ENCODE measurements around the gene LRBA.

DNA sequence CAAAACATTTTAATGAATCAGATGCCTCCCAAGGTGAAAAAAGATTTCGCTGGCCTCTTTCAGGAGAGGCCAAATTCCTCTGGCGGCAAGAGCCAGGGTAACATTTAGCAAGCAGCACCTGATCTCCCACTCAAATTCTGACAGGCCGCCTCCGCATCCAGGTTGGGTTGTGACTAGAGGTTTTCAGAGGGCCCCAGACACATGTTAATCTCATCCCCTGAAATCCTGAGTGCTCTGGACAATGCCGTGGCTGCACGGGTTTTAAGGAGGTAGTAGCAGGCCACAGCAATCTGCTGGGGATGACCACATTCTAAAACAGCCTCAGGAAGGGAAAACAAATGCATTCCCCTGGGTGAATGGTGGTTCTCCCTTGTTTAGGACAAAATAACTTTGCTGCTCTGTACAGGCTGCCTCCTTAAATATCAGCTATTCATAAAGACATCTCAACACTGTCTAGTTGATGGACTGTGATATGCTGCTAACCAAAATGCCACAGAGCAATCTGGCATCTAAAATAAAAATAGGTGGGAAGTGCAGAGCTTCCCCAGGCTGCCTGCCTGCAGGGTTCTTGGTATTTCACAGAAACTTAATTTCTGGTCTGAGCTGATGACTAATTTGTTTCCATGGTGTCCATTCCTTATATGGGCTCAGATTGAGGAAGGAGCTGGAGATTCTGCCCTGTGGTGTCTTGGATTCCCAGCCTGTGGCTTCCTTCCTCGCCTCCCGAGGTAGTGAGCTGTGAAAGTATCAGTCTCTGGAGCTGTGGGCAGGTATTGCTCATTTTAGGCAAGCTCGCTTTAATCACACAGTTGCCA, 734.8 kb downstream of the LRBA start:
- TF ChIP-seq CEBPB (IDR thresholded peaks at IDR 0.05): no peak
- TF ChIP-seq ATOH8 (CRISPR knock-in tag; IDR thresholded peaks at IDR 0.05; ENCODE audit: low read depth): no peak
- no peak for TF ChIP-seq CTCF (IDR thresholded peaks at IDR 0.05)
- TF ChIP-seq POLR2A (IDR thresholded peaks at IDR 0.05; ENCODE audit: low read length): no peak
- no peak for TF ChIP-seq JUNB (IDR thresholded peaks at IDR 0.05)
- no peak for TF ChIP-seq POLR2AphosphoS2 (conservative IDR thresholded peaks at IDR 0.05; ENCODE audit: low read length)
- no peak for TF ChIP-seq SMC3 (IDR thresholded peaks at IDR 0.05)
- no peak for TF ChIP-seq CHD2 (IDR thresholded peaks at IDR 0.05; ENCODE audit: low read length, partially characterized antibody)
- no peak for TF ChIP-seq HOXA7 (CRISPR knock-in tag; IDR thresholded peaks at IDR 0.05)
- no peak for TF ChIP-seq EP300 (IDR thresholded peaks at IDR 0.05)
- TF ChIP-seq JUN (IDR thresholded peaks at IDR 0.05): no peak

All from A549 (cell line).